DOHH2 (cell line): Measurements from ENCODE around the gene FASTK.

Experiments
- H3F3A ChIP-seq: fragments of 200-600 bp; sonication (generic), shearing (Covaris generic); 2 replicates; pipeline ENCODE4 v1.6.0; 2016; ENCODE audit warnings: antibody characterized with exemption, mild to moderate bottlenecking; ENCODE audit not compliant: control insufficient read depth, insufficient read depth
- H3K27ac ChIP-seq: fragments of 200-600 bp; sonication (generic); 2 replicates; pipeline ENCODE4 v1.5.1; 2014; ENCODE audit warnings: low read depth, mild to moderate bottlenecking, low read length, moderate library complexity
- H3K27me3 ChIP-seq: fragments of 200-600 bp; sonication (generic); 2 replicates; pipeline ENCODE4 v1.6.1; 2014; ENCODE audit warnings: mild to moderate bottlenecking, low read length, mixed read lengths; ENCODE audit not compliant: control insufficient read depth
- H3K36me3 ChIP-seq: fragments of 200-600 bp; sonication (generic); 2 replicates; pipeline ENCODE4 v1.6.1; 2014; ENCODE audit warnings: mild to moderate bottlenecking, low read length, moderate library complexity, mixed read lengths; ENCODE audit not compliant: control insufficient read depth
- H3K4me1 ChIP-seq: fragments of 200-600 bp; sonication (generic); 2 replicates; pipeline ENCODE4 v1.6.1; 2014; ENCODE audit warnings: mild to moderate bottlenecking, low read length, mixed read lengths; ENCODE audit not compliant: control insufficient read depth
- H3K4me2 ChIP-seq: fragments of 200-600 bp; sonication (generic); 2 replicates; pipeline ENCODE4 v1.6.0; 2014; ENCODE audit warnings: mild to moderate bottlenecking, low read length, moderate library complexity
- H3K4me3 ChIP-seq: fragments of 200-600 bp; sonication (generic); 2 replicates; pipeline ENCODE4 v1.5.1; 2014; ENCODE audit warnings: mild to moderate bottlenecking, low read length, mixed read lengths
- H3K79me2 ChIP-seq: fragments of 200-600 bp; sonication (generic); 2 replicates; pipeline ENCODE4 v1.6.1; 2014; ENCODE audit warnings: mild to moderate bottlenecking, low read length, mixed read lengths; ENCODE audit not compliant: control insufficient read depth
- H3K9me2 ChIP-seq: fragments of 200-600 bp; sonication (generic); replicated peaks from 2 replicates; pipeline ENCODE4 v1.6.1; 2014; ENCODE audit warnings: mild to moderate bottlenecking, low read length, mixed read lengths; ENCODE audit not compliant: control insufficient read depth
- H3K9me3 ChIP-seq: fragments of 200-600 bp; sonication (generic); 2 replicates; pipeline ENCODE4 v1.6.1; 2014; ENCODE audit warnings: antibody characterized with exemption, low read length, mixed read lengths; ENCODE audit not compliant: control insufficient read depth, insufficient read depth
- H4K20me1 ChIP-seq: fragments of 200-600 bp; sonication (generic); 2 replicates; pipeline ENCODE4 v1.6.0; 2014; ENCODE audit warnings: low read depth, mild to moderate bottlenecking, antibody characterized with exemption, low read length, moderate library complexity; ENCODE audit not compliant: control insufficient read depth, insufficient read depth
- CTCF ChIP-seq: fragments of 200-600 bp; sonication (generic); IDR thresholded peaks from one replicate; pipeline ENCODE4 v1.5.1; 2014; ENCODE audit warnings: antibody characterized with exemption, mild to moderate bottlenecking, low read depth, low read length; ENCODE audit not compliant: poor library complexity, severe bottlenecking
- EZH2phosphoT487 ChIP-seq: fragments of 200-600 bp; sonication (generic); IDR thresholded peaks from 2 replicates; pipeline ENCODE4 v1.6.1; 2017; ENCODE audit warnings: borderline replicate concordance, mild to moderate bottlenecking, antibody characterized with exemption, low read length, moderate library complexity, mixed read lengths

Gene FASTK

GRCh38 chr7:151114151-151115090 lies 33.8 kb upstream of the FASTK start:
- Histone ChIP-seq H4K20me1 (peaks cover 5% of the 10 kb centered on the region; the same call in 1 of the 2 replicates), H3K9me3 (no peaks in the 10 kb centered on the region), H3K4me1 (no peaks in the 10 kb centered on the region), H3K4me3 (no peak overlapping the region), H3K36me3 (no peaks in the 10 kb centered on the region), H3K4me2 (no peak overlapping the region), H3K27me3 (peaks cover 13% of the 10 kb centered on the region), H3K27ac (no peak overlapping the region), H3K9me2 (no peaks in the 10 kb centered on the region), H3K79me2 (no peaks in the 10 kb centered on the region), H3F3A (no peaks in the 10 kb centered on the region)
- TF ChIP-seq EZH2phosphoT487 = no peak
- no peak for TF ChIP-seq CTCF

DNA sequence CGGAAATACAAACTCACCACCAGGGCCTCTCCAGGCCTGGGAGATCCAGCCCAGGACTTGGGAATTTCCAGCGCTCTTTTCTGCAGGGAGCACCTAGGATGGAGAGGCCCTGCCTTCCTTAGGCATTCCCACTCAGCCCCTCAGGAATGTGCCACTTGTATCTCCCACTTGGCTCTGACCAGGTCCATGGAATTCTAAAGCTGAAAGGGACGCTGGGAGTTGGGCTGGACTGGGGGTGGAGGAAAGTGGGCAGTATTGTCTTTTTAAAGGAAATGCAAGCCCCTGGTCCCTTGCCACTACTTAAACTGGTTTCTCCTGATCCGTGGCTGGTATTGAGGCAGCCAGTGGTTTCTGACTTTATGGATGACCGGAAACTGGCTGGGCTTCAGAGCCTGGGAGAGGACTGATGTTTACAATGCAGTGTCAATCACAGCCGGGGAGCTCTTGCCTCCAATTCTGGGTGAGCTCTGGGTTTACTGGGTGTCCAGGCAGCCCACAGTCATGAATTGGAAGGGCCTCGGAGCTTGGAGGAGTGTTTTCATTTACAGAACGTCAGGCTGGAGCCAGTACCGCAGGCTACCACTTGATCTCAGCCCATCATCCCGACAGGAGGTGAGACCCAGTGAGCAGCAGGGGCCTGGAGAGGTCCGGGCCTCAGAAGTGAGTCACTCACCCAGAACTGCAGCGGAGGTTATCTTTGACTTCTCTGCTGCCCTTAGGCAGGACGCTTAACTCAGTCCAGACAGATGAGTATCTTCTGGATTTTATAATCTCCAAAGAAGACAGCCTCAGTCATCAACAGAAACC lies 32.9 kb upstream of the FASTK start:
- no peak for TF ChIP-seq EZH2phosphoT487
- TF ChIP-seq CTCF = no peak
- no peaks in the 10 kb centered on the region for H3F3A ChIP-seq
- H3K27ac ChIP-seq = no peak overlapping the region
- H3K9me3 ChIP-seq = no peaks in the 10 kb centered on the region
- no peaks in the 10 kb centered on the region for H3K4me1 ChIP-seq
- no peak overlapping the region for H3K4me2 ChIP-seq
- H3K4me3 ChIP-seq = no peak overlapping the region
- H4K20me1 ChIP-seq = peaks cover 5% of the 10 kb centered on the region; the same call in 1 of the 2 replicates
- no peaks in the 10 kb centered on the region for H3K79me2 ChIP-seq
- H3K9me2 ChIP-seq = no peaks in the 10 kb centered on the region
- H3K36me3 ChIP-seq = no peaks in the 10 kb centered on the region
- H3K27me3 ChIP-seq = peaks cover 13% of the 10 kb centered on the region

- Histone ChIP-seq H4K20me1 (peaks cover 1% of the 10 kb centered on the region; the same call in 1 of the 2 replicates), H3K36me3 (no peaks in the 10 kb centered on the region), H3K4me3 (no peak overlapping the region), H3K4me2 (no peak overlapping the region), H3K4me1 (no peaks in the 10 kb centered on the region), H3K9me2 (no peaks in the 10 kb centered on the region), H3K9me3 (no peaks in the 10 kb centered on the region), H3K79me2 (no peaks in the 10 kb centered on the region), H3F3A (no peaks in the 10 kb centered on the region), H3K27me3 (peaks cover 15% of the 10 kb centered on the region), H3K27ac (no peak overlapping the region)
- TF ChIP-seq EZH2phosphoT487 (no peak), CTCF (peak; percentile 96)
Measured at GRCh38 chr7:151110941-151111645, 30.5 kb upstream of the FASTK start.
